GM12878 (cell line): ENCODE measurements around the gene LIM2. TPM values are rescaled to one million over a fixed set of nuclear protein-coding genes. Genes with fewer than 3 reads are reported as not detected.

Experiments used
- ATAC-seq: fragments of 200-7000 bp; cut with Tn5 transposase; 3 replicates; pipeline ENCODE4 v1.9.1; 2020; ENCODE audit warnings: mild to moderate bottlenecking, moderate library complexity
- Bru-seq: library from RNA; stranded (reverse); fragments of 400-500 nt; gene quantifications from one replicate; lab custom pipeline; 2021; lab: Mats Ljungman, UMichigan
- BruChase-seq, 2 experiments: library from RNA; stranded (reverse); fragments of 400-500 nt; gene quantifications; one replicate each; lab custom pipeline; 2021; lab: Mats Ljungman, UMichigan
- BruUV-seq: library from RNA; stranded (reverse); fragments of 400-500 nt; replicated peaks from 2 replicates; lab custom pipeline; 2021; lab: Mats Ljungman, UMichigan
- CTCF ChIA-PET: fragments of 300-600 bp; sonication (Branson Sonifier 250); formaldehyde crosslinking; extraction: SDS; loops from one replicate; lab custom pipeline; 2021; ENCODE audit warnings: inconsistent platforms; lab: Yijun Ruan, JAX
- POLR2A ChIA-PET: fragments of 350-600 bp; formaldehyde crosslinking; extraction: SDS; loops from one replicate; lab custom pipeline; 2021; ENCODE audit warnings: inconsistent platforms; lab: Charles Lee
- RAD21 ChIA-PET: fragments of 300-600 bp; sonication (Branson Sonifier 250); formaldehyde crosslinking; loops from one replicate; lab custom pipeline; 2023; ENCODE audit warnings: antibody characterized with exemption; ENCODE audit not compliant: unreplicated experiment; lab: Charles Lee
- SMC1A ChIA-PET: fragments of 300-600 bp; sonication (Branson Sonifier 250); formaldehyde crosslinking; loops from one replicate; lab custom pipeline; 2023; ENCODE audit not compliant: unreplicated experiment, uncharacterized antibody; lab: Charles Lee
- DNase-seq: peaks from one replicate; pipeline ENCODE4 v3.0.0-alpha.2; 2011; ENCODE audit warnings: low read depth, low spot score
- FAIRE-seq: peaks from 3 replicates; lab custom pipeline; 2011; peaks lifted over from hg19 to GRCh38; lab: Jason Lieb, UNC
- H2AFZ ChIP-seq: 2 replicates; pipeline ENCODE4 v1.6.0; 2011; ENCODE audit warnings: low read depth, low read length, control low read depth; ENCODE audit not compliant: control insufficient read depth
- H3K27ac ChIP-seq: 2 replicates; pipeline ENCODE4 v1.5.1; 2011; ENCODE audit warnings: control low read depth; ENCODE audit not compliant: control insufficient read depth, insufficient read depth
- H3K27me3 ChIP-seq, 2 experiments: replicated peaks in 1 of 2; 2 replicates each; pipeline versions ENCODE4 v1.6.0 to v1.6.1; 2011; ENCODE audit warnings: low read length in 1 of 2; ENCODE audit not compliant: control insufficient read depth in 2 of 2, insufficient read depth in 2 of 2
- H3K36me3 ChIP-seq, 2 experiments: 2 replicates each; pipeline ENCODE4 v1.5.1; 2011; ENCODE audit warnings: low read length in 1 of 2; ENCODE audit not compliant: control insufficient read depth in 2 of 2, insufficient read depth in 2 of 2
- H3K4me1 ChIP-seq: 2 replicates; pipeline ENCODE4 v1.6.1; 2011; ENCODE audit warnings: mild to moderate bottlenecking, low read length, moderate library complexity, mixed read lengths; ENCODE audit not compliant: control insufficient read depth, insufficient read depth
- H3K4me2 ChIP-seq: 2 replicates; pipeline ENCODE4 v1.6.0; 2011; ENCODE audit warnings: control low read depth; ENCODE audit not compliant: control insufficient read depth, insufficient read depth
- H3K4me3 ChIP-seq: fragments of 200-600 bp; sonication (generic); 2 replicates; pipeline ENCODE4 v1.5.1; 2016
- H3K79me2 ChIP-seq: 2 replicates; pipeline ENCODE4 v1.6.0; 2011; ENCODE audit warnings: low read length; ENCODE audit not compliant: control insufficient read depth, insufficient read depth
- H3K9ac ChIP-seq: 2 replicates; pipeline ENCODE4 v1.8.0; 2011; ENCODE audit warnings: low read length, control low read depth, mixed read lengths; ENCODE audit not compliant: control insufficient read depth, insufficient read depth
- H3K9me3 ChIP-seq: replicated peaks from 3 replicates; pipeline ENCODE4 v1.5.1; 2011; ENCODE audit warnings: mild to moderate bottlenecking, low read length; ENCODE audit not compliant: control insufficient read depth, insufficient read depth
- H4K20me1 ChIP-seq: 2 replicates; pipeline ENCODE4 v1.6.0; 2011; ENCODE audit not compliant: control insufficient read depth, insufficient read depth
- BCL3 ChIP-seq: IDR thresholded peaks from 2 replicates; pipeline ENCODE4 v1.6.1; 2011; ENCODE audit warnings: borderline replicate concordance, low read depth, mild to moderate bottlenecking, moderate library complexity, low read length; ENCODE audit not compliant: insufficient read depth, poor library complexity, severe bottlenecking
- EGR1 ChIP-seq, 2 experiments: IDR thresholded peaks; 1 replicate in 1 of 2; 2 replicates in 1 of 2; pipeline ENCODE4 v1.6.1; 2011 to 2012; ENCODE audit warnings: low read depth in 2 of 2, low read length in 2 of 2, borderline replicate concordance in 1 of 2, mild to moderate bottlenecking in 1 of 2, moderate library complexity in 1 of 2
- MYB ChIP-seq: fragments of 150-350 bp; IDR thresholded peaks from 2 replicates; pipeline ENCODE4 v1.6.1; 2014; ENCODE audit warnings: mild to moderate bottlenecking, low read depth, low read length, borderline replicate concordance
- NR2F1 ChIP-seq: fragments of 450-650 bp; conservative IDR thresholded peaks from 2 replicates; pipeline ENCODE4 v1.6.1; 2017; ENCODE audit warnings: mild to moderate bottlenecking
- RB1 ChIP-seq: fragments of 450-650 bp; formaldehyde crosslinking; IDR thresholded peaks from 2 replicates; pipeline ENCODE4 v1.6.1; 2017; ENCODE audit warnings: mild to moderate bottlenecking, borderline replicate concordance
- WGBS: methylation state at CpG from one replicate; pipeline ENCODE4 v1.1.6; 2016; ENCODE audit warnings: low lambda C conversion rate; ENCODE audit not compliant: insufficient replicate concordance, insufficient coverage; ENCODE audit errors: missing lambda C conversion rate; 5-methylcytosine and 5-hydroxymethylcytosine counted together
- in situ Hi-C: fragments of 300-500 bp; cut with MboI; formaldehyde crosslinking; loops from 9 replicates; pipeline ENCODE4 v1.14.3; 2018; ENCODE audit warnings: mixed read lengths
- intact Hi-C: fragments of 100-400 bp; cut with micrococcal nuclease; formaldehyde crosslinking; loops from one replicate; pipeline ENCODE4 v1.14.2; 2022; ENCODE audit not compliant: unreplicated experiment
- long read RNA-seq, 2 experiments: library from polyadenylated mRNA; unstranded; transcript quantifications; one replicate each; pipeline ENCODE4 v2.0.0, GENCODE V29; 2019 to 2020
- polyA minus RNA-seq, 3 experiments: library from RNA; depleted of rRNA, polyadenylated mRNA; stranded (reverse); fragments of >200 nt; gene quantifications; 2 replicates each; pipeline ENCODE4 v1.2.3, GENCODE V29; 2011
- polyA plus RNA-seq, 11 experiments: library from polyadenylated mRNA; depleted of rRNA in 4 of 11; unstranded in 6 of 11; stranded (reverse) in 5 of 11; fragments of >200 nt; fragmentation: Nextera tagmentation in 4 of 11; fragmentation: Illumina TruSeq in 1 of 11; extraction: Ambion mirVana in 4 of 11; extraction: Trizol in 1 of 11; gene quantifications; 1 replicate in 1 of 11; 2 replicates in 10 of 11; pipeline versions ENCODE4 v1.2.1 to v1.2.3, GENCODE V29; 2011 to 2016; ENCODE audit warnings: inconsistent platforms in 2 of 11, missing spikeins in 2 of 11, low read depth in 1 of 11
- total RNA-seq, 4 experiments: library from RNA; depleted of rRNA in 3 of 4; stranded (reverse); fragments of >200 nt in 3 of 4; fragmentation: Illumina TruSeq in 1 of 4; extraction: Trizol in 1 of 4; gene quantifications; 2 replicates each; pipeline versions ENCODE4 v1.2.1 to v1.2.3, GENCODE V29; 2013 to 2021

LIM2 gene
- total RNA-seq (2013; cell fraction: nucleolus; rRNA removed) = not detected in 2 replicates
- total RNA-seq (2014; rRNA removed) (not detected in 2 replicates), total RNA-seq (2014; rRNA removed; fragmentation: Illumina TruSeq; extraction: Trizol) (not detected in 2 replicates), total RNA-seq (2021) (not detected in 2 replicates), polyA plus RNA-seq (2011; rRNA removed) (not detected in 2 replicates), polyA plus RNA-seq (2014; fragmentation: Illumina TruSeq; extraction: Trizol) (not detected in 2 replicates), polyA plus RNA-seq (2014; fragmentation: Nextera tagmentation; extraction: Ambion mirVana) (not detected), polyA plus RNA-seq (2014; rRNA removed) (not detected in 2 replicates), polyA plus RNA-seq (2016; fragmentation: Nextera tagmentation; extraction: Ambion mirVana) (not detected), polyA minus RNA-seq (2011; rRNA and poly(A)+ RNA removed) (not detected in 2 replicates), Bru-seq, nascent RNA (percentile 9 among the genes with signal in this experiment), BruChase-seq, experiment 1, labeled RNA remaining after a 6-hour chase (percentile 10 among the genes with signal in this experiment), BruChase-seq, experiment 2, labeled RNA remaining after a 2-hour chase (percentile 9 among the genes with signal in this experiment)
- not detected for polyA plus RNA-seq (2011; ENCODE audit: low read depth)
- polyA plus RNA-seq (2011; cell fraction: cytosol; rRNA removed) = not detected in 2 replicates
- polyA plus RNA-seq (2011; cell fraction: nucleus; rRNA removed) = not detected in 2 replicates
- not detected in 2 replicates for polyA plus RNA-seq (2012)
- not detected in 2 replicates for polyA minus RNA-seq (2011; cell fraction: cytosol; rRNA and poly(A)+ RNA removed)
- polyA minus RNA-seq (2011; cell fraction: nucleus; rRNA and poly(A)+ RNA removed) = not detected in 2 replicates
- long read RNA-seq, experiment 1 = 0 reads
- long read RNA-seq, experiment 2 = 0 reads

GRCh38 chr19:51387924-51388389 is at the start of gene LIM2:
Gene LIM2, minus strand, starts transcription at chr19:51387974. Its CDS starts 531 bp downstream, at chr19:51387443.
- TF ChIP-seq NR2F1 = peak; percentile 80
- TF ChIP-seq BCL3 = peak; percentile 74
- TF ChIP-seq MYB = no peak
- TF ChIP-seq RB1 = no peak
- TF ChIP-seq EGR1 (IDR thresholded peaks at IDR 0.05; ENCODE audit: borderline replicate concordance in 1 of 2, low read depth in 2 of 2, low read length in 2 of 2) = peak in 1 of 2 experiments; percentile 59; a peak in 2 of 3 replicates
- 66% methylated on average over 15 of the region's 15 CpGs for WGBS
- Histone ChIP-seq H3K4me2 (no peak within 1 kb of the TSS), H3K9ac (no peak within 1 kb of the TSS), H3K27me3 (no peaks in the 10 kb centered on the region), H2AFZ (no peak within 1 kb of the TSS), H3K79me2 (no peaks in the 10 kb centered on the region), H3K4me1 (peaks cover 9% of the 10 kb centered on the region), H3K36me3 (no peaks in the 10 kb centered on the region), H3K27ac (no peak within 1 kb of the TSS), H3K4me3 (no peak within 1 kb of the TSS), H3K9me3 (no peaks in the 10 kb centered on the region), H4K20me1 (no peaks in the 10 kb centered on the region)
- FAIRE-seq = no peak
- ChIA-PET POLR2A (interaction anchor here (1.0 kb wide), 1 partner anchor 29 kb away, joined by 3 read pairs; the partner anchor contains the start of gene SIGLEC10), SMC1A (interaction anchor here (0.9 kb wide), 1 partner anchor 12 kb away, joined by 3 read pairs; no protein-coding TSS in a partner anchor), CTCF (interaction anchor here (0.7 to 0.8 kb wide), 2 partner anchors 29 to 273 kb away, joined by 3 read pairs; partner anchors contain the start of gene SIGLEC10), RAD21 (no interaction called here)
- intact Hi-C loops (no loop called here), in situ Hi-C loops (loop anchor here (25.0 kb wide), 1 partner anchor 1149 kb away; the partner anchor contains the start of gene ZNF808)
- BruUV-seq = no TSS peak
- no peak for DNase-seq
- no peak for ATAC-seq
